HAP-1 (cell line): ENCODE results near the gene ENKUR.
A peak's percentile ranks its signal among the peaks of the same experiment; 100 is the strongest.
"Not testable (repeated sequence)": the region's sequence is repeated elsewhere in the genome, so short reads cannot be mapped to it uniquely, and the experiment has no call there.

ENCODE experiments used
- DNase-seq, 2 experiments: peaks; one replicate each; pipeline ENCODE4 v3.0.0-alpha.2; 2016 to 2020; ENCODE audit warnings: low spot score in 2 of 2
- H3K27me3 ChIP-seq: fragments of 250-450 bp; sonication (Bioruptor Pico); 2 replicates; pipeline ENCODE4 v1.5.1; 2020; ENCODE audit warnings: low read depth, mild to moderate bottlenecking, moderate library complexity
- H3K36me3 ChIP-seq: fragments of 250-450 bp; sonication (Bioruptor Pico); replicated peaks from 2 replicates; pipeline ENCODE4 v1.5.1; 2020; ENCODE audit warnings: mild to moderate bottlenecking
- H3K4me1 ChIP-seq: fragments of 250-450 bp; sonication (Bioruptor Pico); 2 replicates; pipeline ENCODE4 v1.5.1; 2020; ENCODE audit warnings: mild to moderate bottlenecking
- H3K4me3 ChIP-seq: fragments of 250-450 bp; sonication (Bioruptor Pico); 2 replicates; pipeline ENCODE4 v1.5.1; 2020; ENCODE audit warnings: mild to moderate bottlenecking, moderate library complexity
- H3K9me3 ChIP-seq: fragments of 250-450 bp; sonication (Bioruptor Pico); 2 replicates; pipeline ENCODE4 v1.5.1; 2020; ENCODE audit warnings: mild to moderate bottlenecking, moderate library complexity
- in situ Hi-C: fragments of 300-500 bp; cut with MboI; formaldehyde crosslinking; loops from 3 replicates; pipeline ENCODE4 v1.14.3; 2020; ENCODE audit warnings: low sequenced_read_pairs, inconsistent platforms, mixed read lengths

ENKUR gene

DNA sequence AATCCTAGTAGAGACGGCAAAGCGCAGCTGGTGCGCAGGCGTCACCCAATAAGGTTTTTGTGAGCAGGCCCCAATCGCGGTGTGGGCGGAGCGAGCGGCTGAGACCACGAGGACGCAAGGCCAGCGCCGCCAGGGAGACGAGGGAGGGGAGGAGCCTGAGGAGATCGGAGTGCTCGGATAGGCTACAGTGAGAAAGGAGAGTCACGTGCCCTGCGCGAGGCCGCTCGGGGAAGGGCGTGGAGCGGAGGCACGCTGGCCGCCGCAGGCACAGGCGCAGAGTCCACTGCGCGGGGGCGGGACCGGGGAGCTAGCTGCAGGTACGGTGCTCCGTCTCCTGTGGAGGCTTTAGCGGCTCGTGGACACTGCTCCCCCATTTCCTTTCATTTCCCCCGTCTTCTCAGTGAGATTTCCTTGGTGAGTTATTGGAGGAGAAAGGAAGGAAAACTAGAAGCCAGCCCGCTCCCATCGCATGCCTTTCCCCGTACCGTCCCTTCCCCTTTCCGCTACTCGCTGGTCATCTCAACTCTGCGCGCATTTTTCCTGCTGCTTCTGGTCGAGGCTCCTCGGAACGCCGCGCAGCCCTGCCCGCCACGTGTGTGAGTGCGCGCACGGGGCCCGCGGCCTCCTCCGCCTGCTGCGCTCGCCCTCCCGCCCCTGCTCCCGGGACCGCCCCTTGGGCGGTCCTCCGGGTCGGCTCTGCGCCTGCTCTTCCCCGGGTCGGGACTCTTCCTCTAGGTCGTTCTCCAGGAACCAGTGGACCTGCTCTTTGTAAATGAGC is 607 bp upstream of the ENKUR start, which contains the start of gene THNSL1:
Gene THNSL1 (plus strand): TSS at position 237 of the 778 bp plus-strand sequence. CDS start 6,612 bp downstream, outside the sequence.
- Histone ChIP-seq H3K36me3 (no peaks in the 10 kb centered on the region), H3K27me3 (no peaks in the 10 kb centered on the region), H3K9me3 (no peaks in the 10 kb centered on the region), H3K4me3 (peak within 1 kb of the TSS; percentile 45), H3K4me1 (peaks cover 15% of the 10 kb centered on the region)
- in situ Hi-C loops: no loop called here
- peak; percentile 97 to 100 for DNase-seq

DNA sequence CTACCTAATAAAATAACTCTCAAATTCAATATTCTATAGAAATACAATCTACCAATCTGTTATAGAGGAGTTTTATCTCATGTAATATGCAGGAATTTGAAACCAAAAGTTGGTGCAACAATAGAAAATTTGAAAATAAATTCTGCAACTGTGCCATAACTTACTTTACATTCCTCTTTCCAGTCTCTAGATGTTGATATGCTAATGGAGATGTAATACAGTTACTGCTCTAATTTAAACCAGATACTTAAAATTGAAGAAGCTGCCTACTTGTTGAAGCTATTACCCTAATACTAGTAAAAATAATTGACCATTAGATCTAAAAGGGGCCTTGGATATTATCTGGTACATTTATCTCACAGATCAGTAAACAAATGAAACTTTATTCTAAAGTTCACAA is 1.4 kb downstream of the ENKUR start:
- Histone ChIP-seq H3K9me3 (no peaks in the 10 kb centered on the region), H3K4me1 (peaks cover 15% of the 10 kb centered on the region), H3K36me3 (no peaks in the 10 kb centered on the region), H3K4me3 (no peak overlapping the region), H3K27me3 (no peaks in the 10 kb centered on the region)
- DNase-seq: no peak
- in situ Hi-C loops: no loop called here

- in situ Hi-C loops, H3K4me1 ChIP-seq, H3K27me3 ChIP-seq, DNase-seq, H3K36me3 ChIP-seq, H3K4me3 ChIP-seq, H3K9me3 ChIP-seq: not testable (repeated sequence)
These were observed 4.4 kb downstream of the ENKUR start for GRCh38 chr10:25011591-25011990.

DNA sequence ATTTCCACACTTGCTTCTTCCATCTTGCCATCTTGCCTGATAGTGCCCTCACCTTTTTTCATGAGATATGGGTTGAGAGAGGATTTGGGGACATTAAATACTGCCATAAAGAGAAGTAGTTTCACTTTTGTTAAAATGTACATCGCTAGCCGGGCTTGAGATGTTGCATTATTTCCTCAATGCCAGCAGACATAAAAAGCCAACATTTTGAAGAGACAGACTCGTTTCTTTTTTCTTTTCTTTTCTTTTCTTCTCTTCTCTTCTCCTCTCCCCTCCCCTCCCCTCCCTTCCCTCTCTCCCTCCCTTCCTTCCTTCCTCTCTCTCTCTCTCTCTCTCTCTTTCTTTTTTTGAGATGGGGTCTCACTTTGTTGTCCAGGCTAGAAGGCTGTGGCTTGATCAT is 17.9 kb downstream of the ENKUR start:
- DNase-seq: no peak
- Histone ChIP-seq H3K27me3 (no peaks in the 10 kb centered on the region), H3K4me3 (no peak overlapping the region), H3K9me3 (no peaks in the 10 kb centered on the region), H3K36me3 (no peaks in the 10 kb centered on the region), H3K4me1 (no peaks in the 10 kb centered on the region)
- in situ Hi-C loops: no loop called here

DNA sequence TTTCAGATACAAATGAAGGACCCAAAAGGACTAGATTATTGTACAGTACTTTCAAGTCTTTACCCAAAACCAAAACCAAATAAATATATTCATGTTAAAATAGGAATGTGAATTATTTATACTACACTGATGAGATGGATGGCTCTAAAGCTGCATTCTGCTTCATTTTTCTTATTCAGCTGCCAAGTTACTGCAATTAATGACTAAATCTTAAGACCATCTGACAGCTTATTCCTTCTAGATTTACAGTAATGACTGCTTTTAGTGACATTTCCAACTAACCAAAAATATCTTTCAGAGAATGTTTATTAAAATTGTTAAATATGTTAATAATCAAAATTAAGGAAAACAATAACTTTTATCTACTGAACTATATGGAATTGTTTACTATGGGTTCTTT is 20.9 kb downstream of the ENKUR start:
- in situ Hi-C loops: no loop called here
- no peaks in the 10 kb centered on the region for H3K9me3 ChIP-seq
- H3K27me3 ChIP-seq: no peaks in the 10 kb centered on the region
- no peaks in the 10 kb centered on the region for H3K4me1 ChIP-seq
- no peaks in the 10 kb centered on the region for H3K36me3 ChIP-seq
- no peak for DNase-seq
- H3K4me3 ChIP-seq: no peak overlapping the region

DNA sequence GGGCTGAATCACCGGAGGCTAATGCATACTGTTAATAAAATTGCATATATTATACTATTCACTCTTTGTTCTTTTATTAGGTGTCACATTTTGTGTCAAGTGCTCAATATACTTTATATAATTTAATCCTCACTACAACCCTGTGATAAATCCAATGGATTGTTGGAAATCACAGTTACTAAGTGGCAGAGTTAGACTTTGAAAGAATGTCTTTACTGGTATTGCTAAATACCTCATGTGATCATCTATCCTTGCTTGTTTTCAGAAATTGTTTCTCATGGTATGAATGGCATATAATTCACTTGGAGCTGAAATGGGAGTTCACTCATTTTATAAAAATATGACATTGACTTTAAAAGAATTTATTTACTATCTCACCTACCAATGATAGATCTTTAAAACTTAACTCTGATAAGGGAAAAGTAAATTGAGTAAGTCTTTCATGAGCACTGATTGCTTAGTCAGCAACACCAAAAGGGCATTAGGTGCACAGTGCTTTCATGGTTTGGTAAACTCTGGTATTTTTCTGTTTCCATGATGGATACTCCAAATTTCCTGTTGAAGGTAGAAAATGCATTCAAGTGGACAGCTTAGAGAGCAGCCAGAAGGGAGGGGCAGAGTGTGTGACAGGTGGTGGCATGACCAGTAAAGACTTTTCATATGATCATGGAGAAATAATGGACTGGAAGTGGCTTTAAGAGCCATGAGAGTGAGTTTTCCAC is 22.6 kb downstream of the ENKUR start:
- in situ Hi-C loops: no loop called here
- H3K36me3 ChIP-seq: no peaks in the 10 kb centered on the region
- H3K4me3 ChIP-seq: no peak overlapping the region
- H3K4me1 ChIP-seq: no peaks in the 10 kb centered on the region
- DNase-seq: no peak
- H3K9me3 ChIP-seq: no peaks in the 10 kb centered on the region
- no peaks in the 10 kb centered on the region for H3K27me3 ChIP-seq

GRCh38 chr10:24992512-24993133 is 23.3 kb downstream of the ENKUR start:
- in situ Hi-C loops: no loop called here
- H3K27me3 ChIP-seq: no peaks in the 10 kb centered on the region
- no peaks in the 10 kb centered on the region for H3K4me1 ChIP-seq
- no peak for DNase-seq
- H3K9me3 ChIP-seq: no peaks in the 10 kb centered on the region
- H3K36me3 ChIP-seq: no peaks in the 10 kb centered on the region
- no peak overlapping the region for H3K4me3 ChIP-seq

GRCh38 chr10:24991298-24991697 is 24.7 kb downstream of the ENKUR start:
- Histone ChIP-seq H3K36me3 (no peaks in the 10 kb centered on the region), H3K4me1 (peaks cover 3% of the 10 kb centered on the region), H3K27me3 (no peaks in the 10 kb centered on the region), H3K9me3 (no peaks in the 10 kb centered on the region), H3K4me3 (no peak overlapping the region)
- in situ Hi-C loops: no loop called here
- DNase-seq: no peak

GRCh38 chr10:24989867-24990266 is 26.1 kb downstream of the ENKUR start:
- no peak for DNase-seq
- H3K27me3 ChIP-seq: no peaks in the 10 kb centered on the region
- peaks cover 11% of the 10 kb centered on the region for H3K4me1 ChIP-seq
- H3K9me3 ChIP-seq: no peaks in the 10 kb centered on the region
- in situ Hi-C loops: no loop called here
- no peak overlapping the region for H3K4me3 ChIP-seq
- H3K36me3 ChIP-seq: no peaks in the 10 kb centered on the region

DNA sequence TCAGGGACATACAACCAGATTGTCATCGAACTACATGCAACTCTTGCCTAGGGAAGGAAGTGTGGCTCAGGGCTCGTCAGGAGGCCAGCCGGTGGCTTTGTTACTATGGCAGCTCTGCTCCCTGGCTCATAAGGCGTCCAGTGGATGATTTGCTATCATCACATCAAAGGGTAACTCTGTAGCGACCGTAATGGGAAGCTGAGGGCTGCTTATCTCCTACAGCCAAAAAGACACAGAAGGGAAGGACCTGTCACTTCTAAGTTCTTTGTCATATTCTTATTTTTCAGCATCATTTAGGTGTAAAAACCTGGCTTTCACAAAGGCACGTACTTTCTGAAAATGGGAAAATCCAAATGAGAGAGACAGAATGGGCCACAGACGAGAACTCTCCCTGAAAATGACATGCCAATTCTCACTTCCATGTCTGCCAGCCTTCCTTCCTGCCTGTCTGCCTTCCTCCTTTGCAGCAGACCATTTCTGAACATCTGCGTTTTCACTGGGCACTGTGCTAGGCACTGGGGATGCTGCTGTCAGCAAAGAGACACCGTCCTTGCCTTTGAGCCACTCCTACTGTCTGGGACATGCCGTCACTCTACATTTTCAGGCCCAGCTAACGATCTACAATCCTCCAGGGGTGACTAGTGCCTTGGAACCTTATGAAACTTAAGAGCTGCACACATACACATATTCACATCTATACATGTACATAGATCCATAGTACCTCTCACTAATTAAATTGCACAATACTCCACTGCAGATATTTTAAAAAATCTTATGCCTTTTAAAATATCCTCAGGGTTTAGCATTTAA is 26.9 kb downstream of the ENKUR start:
- peaks cover 11% of the 10 kb centered on the region for H3K4me1 ChIP-seq
- no peaks in the 10 kb centered on the region for H3K36me3 ChIP-seq
- in situ Hi-C loops: no loop called here
- no peaks in the 10 kb centered on the region for H3K9me3 ChIP-seq
- no peak overlapping the region for H3K4me3 ChIP-seq
- no peak for DNase-seq
- H3K27me3 ChIP-seq: no peaks in the 10 kb centered on the region

- Histone ChIP-seq H3K4me3 (no peak overlapping the region), H3K9me3 (no peaks in the 10 kb centered on the region), H3K27me3 (no peaks in the 10 kb centered on the region), H3K4me1 (peaks cover 26% of the 10 kb centered on the region), H3K36me3 (no peaks in the 10 kb centered on the region)
- in situ Hi-C loops: no loop called here
- DNase-seq: no peak
These were observed 31.1 kb downstream of the ENKUR start for GRCh38 chr10:24984906-24985305.

DNA sequence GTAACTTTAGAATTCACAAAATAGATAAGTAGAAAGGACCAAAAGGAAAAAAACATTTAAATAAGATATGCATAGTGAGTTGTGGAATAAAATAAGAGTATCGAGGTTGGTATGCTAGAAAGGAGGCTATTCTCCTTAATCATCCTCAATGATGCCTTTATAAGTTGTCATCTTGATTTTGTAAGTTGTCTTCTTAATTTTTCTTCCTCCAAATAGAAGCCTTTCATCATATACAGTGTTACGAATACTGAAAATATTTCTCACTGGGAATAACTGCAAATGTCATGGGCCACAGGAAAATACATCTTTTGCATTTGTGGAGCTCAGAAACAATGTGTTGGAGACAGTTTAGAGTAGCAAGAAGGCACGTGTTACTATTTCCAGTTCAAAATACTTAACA is 32.0 kb downstream of the ENKUR start:
- Histone ChIP-seq H3K9me3 (no peaks in the 10 kb centered on the region), H3K4me1 (peaks cover 26% of the 10 kb centered on the region), H3K4me3 (no peak overlapping the region), H3K36me3 (no peaks in the 10 kb centered on the region), H3K27me3 (no peaks in the 10 kb centered on the region)
- DNase-seq: no peak
- in situ Hi-C loops: no loop called here

DNA sequence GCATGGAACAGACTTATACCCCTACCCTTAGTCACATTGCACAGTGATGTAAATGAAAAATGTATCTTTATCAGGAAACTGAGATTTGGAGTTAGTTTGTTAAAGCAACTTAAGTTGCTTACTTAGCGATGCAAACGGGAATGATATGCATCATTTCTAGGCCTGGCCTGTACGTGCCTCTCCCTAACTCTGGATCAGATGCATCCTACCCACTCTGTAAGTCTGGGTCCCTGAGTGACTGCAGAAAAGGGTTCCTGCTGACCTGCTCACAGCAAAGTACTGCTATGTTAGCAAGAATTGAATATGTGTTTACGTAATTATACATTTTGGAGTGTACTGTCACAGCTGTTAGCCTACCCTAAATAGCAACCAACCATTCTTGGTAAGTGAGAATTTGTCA is 32.8 kb downstream of the ENKUR start:
- Histone ChIP-seq H3K4me3 (no peak overlapping the region), H3K9me3 (no peaks in the 10 kb centered on the region; the same call in 1 of the 2 replicates), H3K36me3 (no peaks in the 10 kb centered on the region), H3K27me3 (no peaks in the 10 kb centered on the region), H3K4me1 (peaks cover 26% of the 10 kb centered on the region)
- no peak for DNase-seq
- in situ Hi-C loops: no loop called here
